ENCODE data around the gene TNFSF8. TPM values are rescaled to one million over a fixed set of nuclear protein-coding genes. Genes with fewer than 3 reads are reported as not detected.

The TNFSF8 gene
- total and polyA plus RNA-seq, 2 donors (not counting 3 experiments of a cell fraction or from before 2014, with no cell fraction given): not detected

GRCh38 chr9:114900942-114901802, 29.2 kb downstream of the TNFSF8 start:
- POLR2A ChIA-PET: no interaction called here
- Histone ChIP-seq H3K27me3 (ENCODE audit: control insufficient read depth in 2 of 2, insufficient read depth in 2 of 2, low read length in 2 of 2) (no peaks in the 10 kb centered on the region), H4K20me1 (replicated peaks; ENCODE audit: control insufficient read depth, extremely low read depth, insufficient read depth, low read length) (no peaks in the 10 kb centered on the region), H3K36me3 (ENCODE audit: control insufficient read depth in 2 of 2, extremely low read depth in 1 of 2, insufficient read depth in 2 of 2, low read length in 2 of 2) (no peaks in the 10 kb centered on the region), H3K27ac (ENCODE audit: insufficient read depth, low read depth, low read length) (peak overlapping the region; percentile 49), H3K4me2 (ENCODE audit: insufficient read depth, low read length) (peak overlapping the region; percentile 31), H3K4me3 (replicated peaks in 1 of 3; ENCODE audit: insufficient read depth in 1 of 3, low read depth in 1 of 3, low read length in 3 of 3) (no peak overlapping the region), H3K4me1 (ENCODE audit: control insufficient read depth, extremely low read depth, insufficient read depth, low read length) (peaks cover 45% of the 10 kb centered on the region), H3K79me2 (ENCODE audit: control insufficient read depth, insufficient read depth, low read length) (no peaks in the 10 kb centered on the region), H3K9me1 (replicated peaks; ENCODE audit: control insufficient read depth, extremely low read depth, insufficient read depth, low read length) (no peaks in the 10 kb centered on the region), H3K9ac (replicated peaks; ENCODE audit: extremely low read depth, insufficient read depth, low read length) (peak overlapping the region; percentile 4), H3K9me3 (replicated peaks; ENCODE audit: control insufficient read depth, insufficient read depth, low read length) (no peaks in the 10 kb centered on the region), H2AFZ (ENCODE audit: low read depth, low read length) (peak overlapping the region; percentile 64)
- no peak for TF ChIP-seq MAX (IDR thresholded peaks at IDR 0.05; ENCODE audit: insufficient read depth, insufficient read length)
- TF ChIP-seq FOS (IDR thresholded peaks at IDR 0.05; ENCODE audit: borderline replicate concordance, insufficient read depth, low read length): peak; percentile 38
- FAIRE-seq: peak; percentile 92
- BruUV-seq (replicated peaks): no TSS peak
- CTCF ChIA-PET: interaction anchor here (0.8 to 6.9 kb wide), 3 partner anchors 7 to 223 kb away, joined by 3 to 81 read pairs (median 4); no protein-coding TSS in a partner anchor
- intact Hi-C loops (cut with micrococcal nuclease) (no loop called here), dilution Hi-C loops (cut with MboI; ENCODE audit: extremely low pct_ligation_motif_present, low sequenced_read_pairs) (no loop called here)
- peak; percentile 65 for DNase-seq (ENCODE audit: low read depth, low spot score)

GRCh38 chr9:114899995-114900394, 30.4 kb downstream of the TNFSF8 start:
- CTCF ChIA-PET: interaction anchor here (0.8 to 6.9 kb wide), 5 partner anchors 8 to 495 kb away, joined by 3 to 81 read pairs (median 4); partner anchors contain the start of gene TNFSF15
- H3K79me2 ChIP-seq (ENCODE audit: control insufficient read depth, insufficient read depth, low read length): no peaks in the 10 kb centered on the region
- no peak for FAIRE-seq
- H2AFZ ChIP-seq (ENCODE audit: low read depth, low read length): no peak overlapping the region
- H3K4me2 ChIP-seq (ENCODE audit: insufficient read depth, low read length): no peak overlapping the region
- BruUV-seq (replicated peaks): no TSS peak
- no peaks in the 10 kb centered on the region for H3K36me3 ChIP-seq (ENCODE audit: control insufficient read depth in 2 of 2, extremely low read depth in 1 of 2, insufficient read depth in 2 of 2, low read length in 2 of 2)
- no peaks in the 10 kb centered on the region for H3K9me1 ChIP-seq (replicated peaks; ENCODE audit: control insufficient read depth, extremely low read depth, insufficient read depth, low read length)
- no peak overlapping the region for H3K9ac ChIP-seq (replicated peaks; ENCODE audit: extremely low read depth, insufficient read depth, low read length)
- TF ChIP-seq FOS (IDR thresholded peaks at IDR 0.05; ENCODE audit: borderline replicate concordance, insufficient read depth, low read length): no peak
- TF ChIP-seq JUN (IDR thresholded peaks at IDR 0.05; ENCODE audit: borderline replicate concordance, insufficient read depth, insufficient read length, low read depth): no peak
- no peak for TF ChIP-seq MAX (IDR thresholded peaks at IDR 0.05; ENCODE audit: insufficient read depth, insufficient read length)
- TF ChIP-seq CTCF (IDR thresholded peaks at IDR 0.05; ENCODE audit: extremely low read depth in 1 of 2, insufficient read depth in 1 of 2, low read depth in 1 of 2, low read length in 2 of 2): no peak
- no peak for TF ChIP-seq EZH2 (IDR thresholded peaks at IDR 0.05; ENCODE audit: borderline replicate concordance, low read depth, low read length, severe bottlenecking)
- no peak for TF ChIP-seq POLR2AphosphoS5 (IDR thresholded peaks at IDR 0.05; ENCODE audit: insufficient read depth, low read depth, low read length)
- no peak for TF ChIP-seq MYC (IDR thresholded peaks at IDR 0.05; ENCODE audit: low read depth, low read length)
- TF ChIP-seq GATA2 (IDR thresholded peaks at IDR 0.05; ENCODE audit: insufficient read depth, insufficient read length, low read depth, low read length): no peak
- dilution Hi-C loops (cut with MboI; ENCODE audit: extremely low pct_ligation_motif_present, low sequenced_read_pairs): no loop called here
- intact Hi-C loops (cut with micrococcal nuclease): loop anchor here (1.0 to 5.0 kb wide), 2 partner anchors 121 to 393 kb away; partner anchors contain the start of gene WHRN
- POLR2A ChIA-PET: no interaction called here
- no peaks in the 10 kb centered on the region for H3K9me3 ChIP-seq (replicated peaks; ENCODE audit: control insufficient read depth, insufficient read depth, low read length)
- no peak overlapping the region for H3K27ac ChIP-seq (ENCODE audit: insufficient read depth, low read depth, low read length)
- no peaks in the 10 kb centered on the region for H4K20me1 ChIP-seq (replicated peaks; ENCODE audit: control insufficient read depth, extremely low read depth, insufficient read depth, low read length)
- DNase-seq (ENCODE audit: low read depth, low spot score): no peak
- H3K4me3 ChIP-seq (replicated peaks in 1 of 3; ENCODE audit: insufficient read depth in 1 of 3, low read depth in 1 of 3, low read length in 3 of 3): no peak overlapping the region
- H3K4me1 ChIP-seq (ENCODE audit: control insufficient read depth, extremely low read depth, insufficient read depth, low read length): peaks cover 55% of the 10 kb centered on the region
- H3K27me3 ChIP-seq (ENCODE audit: control insufficient read depth in 2 of 2, insufficient read depth in 2 of 2, low read length in 2 of 2): no peaks in the 10 kb centered on the region
